ENCODE data around the gene SCLY. TPM values are rescaled to one million over a fixed set of nuclear protein-coding genes. Genes with fewer than 3 reads are reported as not detected.

Gene SCLY
- total and polyA plus RNA-seq, 12 donors: 8.3 to 14.5 (median 11.4) TPM

GRCh38 chr2:238016526-238016925 is 44.3 kb upstream of the SCLY start:
- no peaks in the 10 kb centered on the region for H3K27me3 ChIP-seq
- 92 to 96% methylated on average over 8 of the region's 8 CpGs for WGBS, 2 donors
- no peak for DNase-seq
- TF ChIP-seq CTCF (IDR thresholded peaks at IDR 0.05): no peak
- peaks cover 0 to 77% (median 6%) of the 10 kb centered on the region in 9 donors for H3K36me3 ChIP-seq
- no peak overlapping the region for H3K27ac ChIP-seq
- ATAC-seq: no peak
- no peaks in the 10 kb centered on the region for H3K9me3 ChIP-seq
- no peak overlapping the region for H3K4me3 ChIP-seq
- no peaks in the 10 kb centered on the region for H3K4me1 ChIP-seq
- intact Hi-C loops (cut with DNase I): loop anchor here in 1 of 10 donors (10.0 kb wide), 1 partner anchor 162 kb away; the partner anchor contains the start of gene RAMP1

- intact Hi-C loops (cut with DNase I): loop anchor here in 1 of 10 donors (10.0 kb wide), 1 partner anchor 165 kb away; the partner anchor contains the start of gene RAMP1
- H3K9me3 ChIP-seq: no peaks in the 10 kb centered on the region
- H3K4me3 ChIP-seq: no peak overlapping the region
- ATAC-seq (no peak), DNase-seq (no peak)
- H3K27me3 ChIP-seq: no peaks in the 10 kb centered on the region
- no peak overlapping the region for H3K27ac ChIP-seq
- no peak for TF ChIP-seq CTCF (IDR thresholded peaks at IDR 0.05)
- 96 to 97% methylated on average over 2 of the region's 2 CpGs for WGBS, 2 donors
- peaks cover 0 to 12% (median 0%) of the 10 kb centered on the region in 9 donors for H3K4me1 ChIP-seq
- H3K36me3 ChIP-seq: peaks cover 0 to 65% (median 7%) of the 10 kb centered on the region in 9 donors
Observed at GRCh38 chr2:238019962-238020361, 40.8 kb upstream of the SCLY start.

GRCh38 chr2:238020816-238021215 is 40.0 kb upstream of the SCLY start:
- TF ChIP-seq CTCF (IDR thresholded peaks at IDR 0.05): no peak
- H3K27ac ChIP-seq: no peak overlapping the region
- intact Hi-C loops (cut with DNase I): no loop called here
- peaks cover 0 to 18% (median 0%) of the 10 kb centered on the region in 9 donors for H3K4me1 ChIP-seq
- peaks cover 0 to 70% (median 10%) of the 10 kb centered on the region in 9 donors for H3K36me3 ChIP-seq
- DNase-seq (no peak), ATAC-seq (peak in 1 of 8 donors; percentile 53)
- H3K9me3 ChIP-seq: no peaks in the 10 kb centered on the region
- 84% methylated on average over 9 of the region's 9 CpGs for WGBS, 2 donors
- no peak overlapping the region for H3K4me3 ChIP-seq
- H3K27me3 ChIP-seq: no peaks in the 10 kb centered on the region

DNA sequence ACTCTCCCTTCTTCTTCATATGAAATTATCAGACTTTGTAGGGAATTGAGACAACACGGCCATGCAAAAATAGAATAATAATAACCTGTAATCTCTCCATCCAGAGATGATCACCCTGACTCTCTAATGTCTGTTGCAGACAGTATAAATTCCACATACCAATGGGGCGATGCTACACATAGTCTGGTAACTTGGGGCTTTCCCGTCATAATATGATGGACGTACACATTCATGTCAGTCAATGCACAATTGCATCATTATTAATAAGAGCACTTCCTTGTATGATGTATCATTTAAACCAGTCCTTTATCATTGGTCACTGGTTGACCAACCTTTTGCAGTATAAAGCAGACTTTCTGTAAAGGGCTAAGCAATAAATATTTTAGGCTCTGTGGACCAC is 39.5 kb upstream of the SCLY start:
- Histone ChIP-seq H3K4me3 (no peak overlapping the region), H3K27ac (no peak overlapping the region), H3K9me3 (no peaks in the 10 kb centered on the region), H3K4me1 (peaks cover 0 to 18% (median 0%) of the 10 kb centered on the region in 9 donors), H3K36me3 (peaks cover 0 to 70% (median 15%) of the 10 kb centered on the region in 9 donors), H3K27me3 (no peaks in the 10 kb centered on the region)
- WGBS, 2 donors: 91 to 93% methylated on average over 4 of the region's 4 CpGs
- intact Hi-C loops (cut with DNase I): no loop called here
- TF ChIP-seq CTCF (IDR thresholded peaks at IDR 0.05): no peak
- DNase-seq (no peak), ATAC-seq (no peak)

Data from heart right ventricle (tissue), 16 donors.